Femur (tissue), 1 donor: Measurements from ENCODE around the gene CCDC157.

ENCODE experiments used
- DNase-seq: peaks from one replicate; pipeline ENCODE4 v3.0.0-alpha.2; 2017

The CCDC157 gene

GRCh38 chr22:30416837-30417236, 60.0 kb downstream of the CCDC157 start:
- DNase-seq, result no peak

- no peak for DNase-seq
Observed at GRCh38 chr22:30420347-30421125, 63.7 kb downstream of the CCDC157 start.

- DNase-seq, result no peak
Observed at GRCh38 chr22:30421695-30422480, 65.1 kb downstream of the CCDC157 start.

- peak; percentile 69 for DNase-seq
Observed at GRCh38 chr22:30422481-30423300, 65.9 kb downstream of the CCDC157 start.

DNA sequence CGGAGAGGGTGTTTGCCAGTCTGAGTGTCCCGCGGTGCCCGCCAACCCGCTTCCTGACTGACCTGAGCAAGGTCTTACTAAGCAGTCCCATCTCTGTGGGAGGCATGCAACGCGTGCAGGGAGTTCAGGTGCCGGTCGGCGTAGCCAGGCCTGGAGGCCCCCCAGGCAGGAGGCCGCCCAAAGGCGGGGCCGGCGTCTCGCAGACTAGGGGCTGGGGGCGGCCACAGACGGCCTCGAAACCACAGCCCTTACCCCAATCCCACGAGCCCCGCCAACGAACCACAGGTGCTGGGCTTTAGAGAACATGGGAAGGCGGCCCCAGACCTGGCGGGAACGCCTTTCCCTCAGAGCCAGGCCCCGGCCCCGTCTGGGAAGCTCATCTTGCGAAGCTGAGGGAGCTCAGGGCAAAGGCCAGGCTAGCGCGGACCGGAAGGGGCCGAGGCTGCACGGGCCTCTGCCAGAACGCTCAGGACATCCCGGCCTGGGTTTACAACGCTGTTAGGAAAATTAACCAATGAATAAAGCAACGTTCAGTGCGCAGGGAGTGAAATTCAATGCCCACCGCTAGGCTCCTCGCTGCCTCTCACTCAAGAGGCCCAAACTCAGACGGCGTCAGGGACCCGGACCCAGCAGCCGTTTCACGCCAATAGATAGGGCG, 66.6 kb downstream of the CCDC157 start:
- no peak for DNase-seq

DNA sequence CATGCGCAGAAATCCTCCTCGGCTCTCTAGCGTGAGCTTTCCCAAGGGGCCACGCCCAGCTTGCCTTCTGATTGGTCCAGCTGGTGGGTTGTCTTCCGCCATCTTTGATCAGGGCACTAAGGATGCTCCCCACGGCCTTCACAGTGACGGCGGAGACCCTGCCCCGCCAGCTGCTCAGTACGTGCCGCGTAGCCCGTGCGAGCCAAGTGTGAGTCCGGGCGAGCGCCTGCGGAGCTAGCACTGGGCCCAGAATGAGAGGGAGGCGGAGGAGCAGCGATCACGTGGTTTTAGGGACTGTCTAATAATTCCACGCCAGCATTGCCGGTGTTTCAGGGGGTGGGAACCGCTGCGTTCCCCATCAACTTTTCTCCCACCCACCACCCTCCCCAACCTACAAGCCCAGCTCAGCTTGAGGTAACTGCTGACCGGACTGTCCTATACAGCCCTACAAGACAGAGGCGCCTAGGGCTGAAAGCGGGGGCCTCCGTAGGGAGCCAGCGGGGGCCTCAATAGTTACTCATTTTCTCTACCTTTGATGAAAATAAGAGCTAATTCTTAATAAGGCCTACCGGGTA, 67.2 kb downstream of the CCDC157 start:
- DNase-seq, result peak; percentile 100

DNA sequence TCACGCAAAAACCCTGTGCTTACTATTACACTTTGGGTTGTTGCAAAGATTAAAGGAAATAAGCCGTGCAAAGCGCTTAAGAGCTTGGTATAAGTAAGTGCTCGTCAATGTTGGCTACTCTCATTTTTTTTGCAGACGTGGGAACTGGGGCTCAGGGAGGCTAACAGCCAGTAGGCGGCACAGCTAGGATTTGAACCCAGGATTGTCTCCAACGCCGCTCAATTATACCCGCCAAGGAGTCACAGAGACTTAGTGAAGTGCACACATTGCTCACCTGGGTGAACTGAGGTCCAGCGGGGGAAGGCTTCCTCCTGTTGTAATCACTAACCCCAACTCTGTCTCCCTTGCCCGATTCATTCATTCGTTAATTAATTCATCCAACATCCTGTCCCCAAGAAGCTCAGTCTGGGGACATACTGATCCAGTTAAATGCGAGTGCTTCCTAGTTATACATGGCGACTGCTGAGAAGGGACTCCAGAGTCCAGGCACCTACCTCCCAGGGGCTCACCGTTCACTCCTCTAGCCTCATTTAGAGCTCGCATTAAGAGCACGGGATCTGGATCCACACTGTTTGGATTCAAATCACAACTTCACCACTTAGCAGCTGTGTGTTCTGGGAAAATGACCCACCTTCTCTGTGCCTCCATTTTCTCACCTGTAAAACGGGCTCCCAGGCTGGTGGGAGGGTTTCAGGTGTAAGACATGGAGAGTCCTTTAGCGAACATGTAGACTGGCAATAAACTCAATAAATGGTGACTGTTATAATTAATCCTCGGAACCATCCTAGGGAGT, 67.9 kb downstream of the CCDC157 start:
- DNase-seq, result no peak

DNA sequence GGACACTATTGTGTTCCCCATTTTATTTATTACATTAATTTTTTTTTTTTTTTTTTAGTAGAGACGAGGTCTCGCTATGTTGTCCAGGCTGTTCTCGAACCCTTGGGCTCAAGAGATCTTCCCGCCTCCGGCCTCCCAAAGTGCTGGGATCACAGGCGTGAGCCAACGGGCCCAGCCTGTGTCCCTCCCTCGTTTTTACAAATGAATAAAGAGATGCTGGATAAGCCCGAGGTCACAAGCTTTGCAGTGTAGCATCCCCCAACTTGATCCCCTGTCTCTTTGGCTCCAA, 68.5 kb downstream of the CCDC157 start:
- no peak for DNase-seq

DNA sequence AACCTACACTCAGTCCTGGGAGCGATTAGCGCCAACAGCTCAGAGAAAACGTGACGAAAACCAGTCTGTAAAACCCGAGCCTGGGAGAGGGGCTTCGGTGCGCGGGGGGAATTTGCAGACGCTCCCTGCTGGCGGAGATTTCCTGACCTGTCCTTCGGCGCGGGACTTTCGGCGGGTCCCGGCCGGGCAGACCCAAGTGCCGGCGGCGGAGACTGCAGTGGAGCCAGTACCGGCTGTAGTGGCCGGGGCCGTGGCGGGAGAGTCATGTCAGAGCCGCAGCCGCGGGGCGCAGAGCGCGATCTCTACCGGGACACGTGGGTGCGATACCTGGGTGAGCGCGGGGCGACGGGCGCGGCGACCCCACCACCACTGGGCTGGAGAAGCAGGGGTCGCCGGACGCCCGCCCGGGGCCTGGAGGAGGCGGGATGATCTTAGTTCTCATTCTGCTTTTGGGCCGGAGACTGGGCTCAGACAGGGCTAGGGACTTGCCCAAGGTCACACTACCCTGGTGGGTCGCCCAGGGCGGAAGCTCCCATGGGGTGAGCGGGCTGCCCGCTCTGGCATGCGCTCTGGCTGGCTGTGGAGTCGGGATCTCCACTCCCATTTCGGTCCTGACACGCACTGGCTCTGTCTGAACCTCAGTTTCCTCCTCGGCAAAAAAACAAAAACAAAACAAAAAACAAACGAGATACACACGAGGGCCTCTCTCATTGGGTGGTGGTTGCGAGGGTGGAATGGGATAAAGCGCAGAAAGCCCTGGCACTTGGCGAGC, 69.0 kb downstream of the CCDC157 start, which contains the start of gene MTFP1:
Gene MTFP1, plus strand, starts transcription at position 153 of the 772 bp plus-strand sequence. Its CDS starts 112 bp downstream, at position 265.
- peak; percentile 79 for DNase-seq
